Measurements from ENCODE around the gene HSP90AA1.
"Not testable (repeated sequence)": the region's sequence is repeated elsewhere in the genome, so short reads cannot be mapped to it uniquely, and the experiment has no call there.

HSP90AA1 gene

GRCh38 chr14:102086972-102087761 lies at the start of gene HSP90AA1:
Gene HSP90AA1 (minus strand): TSS chr14:102087044. CDS start chr14:102086378, 666 bp downstream.
- peak; percentile 94 to 99 (median 98) for DNase-seq (ENCODE audit: low read depth in 2 of 3, low spot score in 2 of 3)

DNA sequence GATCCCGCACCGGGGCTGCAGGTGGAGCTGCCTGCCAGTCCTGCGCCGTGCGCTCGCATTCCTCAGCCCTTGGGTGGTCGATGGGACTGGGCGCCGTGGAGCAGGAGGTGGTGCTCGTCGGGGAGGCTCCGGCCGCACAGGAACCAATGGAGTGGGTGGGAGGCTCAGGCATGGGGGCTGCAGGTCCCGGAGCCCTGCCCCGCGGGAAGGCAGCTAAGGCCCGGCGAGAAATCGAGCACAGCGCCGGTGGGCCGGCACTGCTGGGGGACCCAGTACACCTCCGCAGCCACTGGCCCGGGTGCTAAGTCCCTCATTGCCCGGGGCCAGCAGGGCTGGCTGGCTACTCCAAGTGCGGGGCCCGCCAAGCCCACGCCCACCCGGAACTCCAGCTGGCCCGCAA lies 48.6 kb upstream of the HSP90AA1 start:
- DNase-seq (ENCODE audit: low read depth in 2 of 3, low spot score in 2 of 3): not testable (repeated sequence)

DNA sequence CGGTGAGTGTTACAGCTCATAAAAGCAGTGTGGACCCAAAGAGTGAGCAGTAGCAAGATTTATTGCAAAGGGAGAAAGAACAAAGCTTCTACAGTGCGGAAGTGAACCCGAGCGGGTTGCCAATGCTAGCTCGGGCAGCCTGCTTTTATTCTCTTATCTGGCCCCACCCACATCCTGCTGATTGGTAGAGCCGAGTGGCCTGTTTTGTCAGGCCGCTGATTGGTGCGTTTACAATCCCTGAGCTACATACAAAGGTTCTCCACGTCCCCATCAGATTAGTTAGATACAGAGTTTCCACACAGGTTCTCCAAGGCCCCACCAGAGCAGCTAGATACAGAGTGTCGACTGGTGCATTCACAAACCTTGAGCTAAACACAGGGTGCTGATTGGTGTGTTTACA lies 47.9 kb upstream of the HSP90AA1 start:
- not testable (repeated sequence) for DNase-seq (ENCODE audit: low read depth in 2 of 3, low spot score in 2 of 3)

GRCh38 chr14:102134021-102134420 lies 47.2 kb upstream of the HSP90AA1 start:
- not testable (repeated sequence) for DNase-seq (ENCODE audit: low read depth in 2 of 3, low spot score in 2 of 3)

- no peak for DNase-seq (ENCODE audit: low read depth in 2 of 3, low spot score in 2 of 3)
Measured at GRCh38 chr14:102131741-102132140, 44.9 kb upstream of the HSP90AA1 start.

DNA sequence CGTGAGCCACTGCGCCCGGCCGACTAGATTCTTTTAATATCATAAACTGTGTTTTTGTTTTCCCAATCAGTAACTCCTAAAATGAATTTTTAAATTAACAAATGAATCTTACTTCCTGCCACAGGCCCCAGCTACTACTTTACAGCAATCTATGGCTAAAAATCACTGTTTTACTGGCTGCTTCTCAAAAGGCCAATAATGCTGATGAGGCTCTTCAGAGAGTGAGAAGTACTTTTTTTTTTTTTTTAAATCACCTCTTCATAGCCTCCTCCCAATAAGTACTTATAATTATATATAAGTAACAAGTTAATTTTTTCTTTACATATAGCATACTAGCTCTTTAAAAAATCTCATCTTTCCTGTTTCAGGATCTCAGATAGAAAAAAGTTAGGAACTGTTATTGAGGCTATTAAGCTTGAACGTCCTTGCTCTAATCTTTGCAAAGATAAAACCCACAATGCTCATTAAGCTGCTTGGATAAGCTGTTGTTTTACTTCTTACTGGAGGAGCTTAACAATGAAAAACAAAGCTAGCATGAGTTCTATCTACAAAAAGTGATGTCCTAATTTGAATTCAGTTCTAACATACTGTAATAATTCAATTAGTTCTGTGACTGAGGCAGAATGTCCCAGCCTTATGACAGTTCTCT lies 40.1 kb upstream of the HSP90AA1 start:
- no peak for DNase-seq (ENCODE audit: low read depth in 2 of 3, low spot score in 2 of 3)

- DNase-seq (ENCODE audit: low read depth in 2 of 3, low spot score in 2 of 3): no peak
Measured at GRCh38 chr14:102125546-102125945, 38.7 kb upstream of the HSP90AA1 start.

GRCh38 chr14:102124419-102124818 lies 37.6 kb upstream of the HSP90AA1 start:
- DNase-seq (ENCODE audit: low read depth in 2 of 3, low spot score in 2 of 3): no peak

DNA sequence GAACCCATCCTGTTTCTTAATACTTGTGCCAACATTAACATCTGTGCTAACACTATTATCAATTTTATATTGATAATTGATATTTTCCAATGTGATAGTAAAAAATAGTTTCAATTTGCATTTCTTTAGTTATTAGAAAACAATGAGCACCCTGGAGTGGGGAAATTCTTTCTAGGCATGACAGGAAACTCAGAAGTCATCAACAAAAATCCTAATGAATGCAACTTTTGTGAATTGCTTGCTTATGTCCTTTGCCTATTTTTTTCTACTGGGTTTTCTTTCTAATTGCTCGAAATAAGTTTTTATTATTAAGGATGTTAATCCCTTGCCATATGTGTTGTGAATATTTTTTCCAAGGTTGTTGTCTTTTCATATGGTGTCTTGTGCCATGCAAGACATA lies 34.7 kb upstream of the HSP90AA1 start:
- no peak for DNase-seq (ENCODE audit: low read depth in 2 of 3, low spot score in 2 of 3)

GRCh38 chr14:102120888-102121287 lies 34.0 kb upstream of the HSP90AA1 start:
- no peak for DNase-seq (ENCODE audit: low read depth in 2 of 3, low spot score in 2 of 3)

GRCh38 chr14:102117852-102118251 lies 31.0 kb upstream of the HSP90AA1 start:
- DNase-seq (ENCODE audit: low read depth in 2 of 3, low spot score in 2 of 3): no peak

DNA sequence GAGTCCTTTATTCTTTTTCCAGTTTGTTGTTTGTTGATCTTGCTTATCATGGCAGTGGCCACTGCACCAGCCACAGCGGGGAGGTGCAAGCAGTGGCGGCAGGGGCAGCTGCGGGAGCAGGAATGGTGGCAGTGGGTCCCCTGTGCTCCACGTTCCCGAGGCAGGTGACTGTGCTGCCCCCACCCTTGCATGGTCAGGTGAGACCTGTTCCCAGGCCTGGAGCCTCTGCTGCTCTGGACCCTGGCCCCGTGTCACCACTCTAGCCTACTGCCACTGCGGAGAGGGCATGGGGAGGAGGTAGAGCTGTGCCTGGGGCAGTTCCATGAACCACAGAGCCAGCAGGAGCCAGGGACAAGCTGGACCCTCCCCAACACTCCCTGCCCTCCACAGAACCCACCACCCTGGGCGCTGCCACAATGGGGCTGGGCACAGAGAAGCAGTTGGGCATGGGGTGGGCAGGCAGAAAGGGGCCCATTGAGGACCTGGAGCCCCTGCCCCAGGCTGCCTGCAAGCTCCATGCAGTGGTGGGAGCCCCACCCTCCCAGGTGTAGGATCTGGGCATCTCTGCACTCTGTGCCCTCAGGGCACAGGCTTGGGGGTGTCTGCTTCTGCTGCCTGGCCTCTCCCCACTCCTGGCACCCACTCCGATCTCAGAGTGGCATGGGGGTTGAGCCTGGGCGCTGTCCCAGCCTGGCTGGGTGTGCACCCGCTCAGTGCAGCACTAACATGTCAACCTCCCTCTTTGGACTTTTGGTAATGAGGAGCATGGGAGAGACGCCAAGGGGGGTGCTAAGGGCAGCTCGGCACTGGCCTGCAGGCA lies 29.7 kb upstream of the HSP90AA1 start:
- DNase-seq (ENCODE audit: low read depth in 2 of 3, low spot score in 2 of 3): no peak

DNA sequence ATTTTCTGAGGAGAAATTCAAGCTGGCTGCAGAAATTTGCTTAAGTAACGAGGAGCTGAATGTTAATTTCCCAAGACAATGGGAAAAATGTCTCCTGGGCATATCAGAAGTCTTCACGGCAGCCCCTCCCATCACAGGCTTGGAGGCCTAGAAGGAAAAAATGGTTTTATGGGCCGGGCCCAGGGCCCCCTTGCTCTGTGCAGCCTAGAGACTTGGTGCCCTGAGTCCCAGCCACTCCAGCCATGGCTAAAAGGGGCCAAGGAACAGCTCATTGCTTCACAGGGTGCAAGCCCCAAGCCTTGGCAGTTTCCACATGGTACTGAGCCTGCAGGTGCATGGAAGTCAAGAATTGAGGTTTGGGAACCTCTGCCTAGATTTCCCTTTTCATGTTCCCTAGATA lies 24.3 kb upstream of the HSP90AA1 start:
- no peak for DNase-seq (ENCODE audit: low read depth in 2 of 3, low spot score in 2 of 3)

DNA sequence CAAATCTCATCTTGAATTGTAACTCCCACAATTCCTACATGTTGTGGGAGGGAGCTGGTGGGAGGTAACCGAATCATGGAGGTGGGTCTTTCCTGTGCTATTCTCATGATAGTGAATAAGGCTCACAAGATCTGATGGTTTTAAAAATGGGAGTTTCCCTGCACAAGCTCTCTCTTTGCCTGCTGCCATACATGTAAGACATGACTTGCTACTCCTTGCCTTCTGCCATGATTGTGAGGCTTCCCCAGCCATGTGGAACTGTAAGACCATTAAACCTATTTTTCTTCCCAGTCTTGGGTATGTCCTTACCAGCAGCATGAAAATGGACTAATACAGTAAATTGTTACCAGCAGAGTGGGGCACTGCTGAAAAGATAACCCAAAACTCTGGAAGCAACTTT lies 22.5 kb upstream of the HSP90AA1 start:
- not testable (repeated sequence) for DNase-seq (ENCODE audit: low read depth in 2 of 3, low spot score in 2 of 3)

GRCh38 chr14:102105369-102105768 lies 18.5 kb upstream of the HSP90AA1 start:
- DNase-seq (ENCODE audit: low read depth in 2 of 3, low spot score in 2 of 3): no peak

DNA sequence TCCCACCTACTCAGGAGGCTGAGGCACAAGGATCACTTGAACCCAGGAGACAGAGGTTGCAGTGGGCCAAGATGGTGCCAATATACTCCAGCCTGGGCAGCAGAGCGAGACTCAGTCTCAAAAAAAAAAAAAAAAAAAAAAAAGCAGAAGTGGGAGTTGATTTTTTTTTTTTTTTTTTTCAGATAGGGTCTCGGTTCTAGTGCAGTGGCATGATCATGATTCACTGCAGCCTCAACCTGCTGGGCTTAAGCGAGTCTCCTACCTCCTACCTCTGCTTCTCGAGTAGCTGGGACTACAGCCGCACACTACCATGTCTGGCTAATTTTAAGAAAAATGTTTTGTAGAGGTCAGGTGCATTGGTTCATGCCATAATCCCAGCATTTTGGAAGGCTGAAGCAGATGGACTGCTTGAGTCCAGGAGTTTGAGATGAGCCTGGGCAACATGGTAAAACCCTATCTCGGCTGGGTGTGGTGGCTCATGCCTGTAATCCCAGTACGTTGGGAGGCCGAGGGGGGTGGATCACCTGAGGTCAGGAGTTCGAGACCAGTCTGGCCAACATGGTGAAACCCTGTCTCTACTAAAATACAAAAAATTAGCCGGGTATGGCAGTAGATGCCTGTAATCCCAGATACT lies 16.3 kb upstream of the HSP90AA1 start:
- no peak for DNase-seq (ENCODE audit: low read depth in 2 of 3, low spot score in 2 of 3)

GRCh38 chr14:102097441-102098135 lies 10.7 kb upstream of the HSP90AA1 start:
- DNase-seq (ENCODE audit: low read depth in 2 of 3, low spot score in 2 of 3): no peak

- DNase-seq (ENCODE audit: low read depth in 2 of 3, low spot score in 2 of 3): peak in 1 of 3 experiments; percentile 45
Measured at GRCh38 chr14:102096569-102097188, 9.8 kb upstream of the HSP90AA1 start.

DNA sequence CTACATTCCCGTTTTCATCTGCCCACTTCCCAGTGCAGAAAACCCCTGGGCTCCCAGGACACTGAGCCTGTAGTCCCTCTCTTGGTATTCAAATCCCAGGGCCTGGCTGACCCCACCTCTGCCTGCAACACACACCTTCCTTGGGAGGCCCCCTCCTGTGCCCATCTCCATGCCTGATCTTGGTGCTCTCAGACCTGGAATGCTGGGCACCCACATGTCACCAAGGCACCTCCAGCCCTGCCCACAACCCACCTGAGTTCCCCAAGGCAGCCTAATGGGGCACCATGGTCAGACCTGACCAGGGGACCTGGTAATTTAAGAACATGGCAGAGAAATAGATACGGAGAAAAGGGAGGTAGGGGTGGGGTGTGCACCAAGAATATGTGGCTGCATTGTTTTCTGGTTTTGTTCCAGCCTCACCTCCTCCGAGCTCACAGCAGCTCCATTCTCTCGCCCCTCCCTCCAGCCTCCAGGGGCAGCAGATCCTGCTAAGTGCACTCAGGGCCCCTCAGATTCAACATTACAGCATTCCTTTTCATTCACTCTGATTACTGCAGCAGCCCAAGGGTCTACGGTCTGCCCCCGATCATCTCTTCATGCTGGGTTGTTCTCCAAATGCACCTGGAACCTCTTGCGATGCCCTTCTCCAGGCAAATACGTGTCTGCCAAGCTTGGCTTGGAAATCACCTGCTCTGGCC lies 9.2 kb upstream of the HSP90AA1 start:
- DNase-seq (ENCODE audit: low read depth in 2 of 3, low spot score in 2 of 3): no peak
